OCI-LY7 (cell line): ENCODE results near the gene ZBTB49.

ENCODE experiments used
- EZH2phosphoT487 ChIP-seq: fragments of 200-600 bp; sonication (generic); IDR thresholded peaks from 2 replicates; pipeline ENCODE4 v1.6.1; 2018; ENCODE audit warnings: low read depth, borderline replicate concordance, mild to moderate bottlenecking, mixed run types, antibody characterized with exemption, low read length, moderate library complexity, mixed read lengths
- TF ChIP-seq, protein P1 (sequence below): fragments of 200-600 bp; sonication (generic); conservative IDR thresholded peaks from 2 replicates; pipeline ENCODE4 v1.5.1; 2014; ENCODE audit warnings: mild to moderate bottlenecking, antibody characterized with exemption, low read length, moderate library complexity, mixed read lengths

DNA sequence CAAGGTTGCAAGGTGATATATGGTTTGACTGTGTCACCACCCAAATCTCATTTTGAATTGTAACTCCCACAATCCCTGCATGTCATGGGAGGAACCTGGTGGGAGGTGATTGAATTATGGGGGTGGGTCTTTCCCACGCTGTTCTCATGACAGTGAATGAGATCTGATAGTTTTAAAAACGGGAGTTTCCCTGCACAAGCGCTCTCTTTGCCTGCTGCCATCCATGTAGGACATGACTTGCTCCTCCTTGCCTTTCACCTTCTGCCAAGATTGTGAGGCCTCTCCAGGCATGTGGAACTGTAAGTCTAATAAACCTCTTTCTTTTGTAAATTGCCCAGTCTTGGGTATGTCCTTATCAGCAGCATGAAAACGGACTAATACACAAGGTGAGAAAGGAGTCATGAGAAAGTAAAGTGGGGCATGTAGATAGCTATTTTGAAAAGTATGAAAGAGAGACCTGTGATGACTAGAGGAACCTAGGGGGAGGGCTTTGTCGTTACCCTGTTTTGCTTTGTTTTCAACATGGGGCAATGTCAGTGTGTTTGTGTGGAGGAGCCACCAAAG is 6.3 kb downstream of the ZBTB49 start:
- TF ChIP-seq EZH2phosphoT487 = no peak
- TF ChIP-seq, protein P1, sequence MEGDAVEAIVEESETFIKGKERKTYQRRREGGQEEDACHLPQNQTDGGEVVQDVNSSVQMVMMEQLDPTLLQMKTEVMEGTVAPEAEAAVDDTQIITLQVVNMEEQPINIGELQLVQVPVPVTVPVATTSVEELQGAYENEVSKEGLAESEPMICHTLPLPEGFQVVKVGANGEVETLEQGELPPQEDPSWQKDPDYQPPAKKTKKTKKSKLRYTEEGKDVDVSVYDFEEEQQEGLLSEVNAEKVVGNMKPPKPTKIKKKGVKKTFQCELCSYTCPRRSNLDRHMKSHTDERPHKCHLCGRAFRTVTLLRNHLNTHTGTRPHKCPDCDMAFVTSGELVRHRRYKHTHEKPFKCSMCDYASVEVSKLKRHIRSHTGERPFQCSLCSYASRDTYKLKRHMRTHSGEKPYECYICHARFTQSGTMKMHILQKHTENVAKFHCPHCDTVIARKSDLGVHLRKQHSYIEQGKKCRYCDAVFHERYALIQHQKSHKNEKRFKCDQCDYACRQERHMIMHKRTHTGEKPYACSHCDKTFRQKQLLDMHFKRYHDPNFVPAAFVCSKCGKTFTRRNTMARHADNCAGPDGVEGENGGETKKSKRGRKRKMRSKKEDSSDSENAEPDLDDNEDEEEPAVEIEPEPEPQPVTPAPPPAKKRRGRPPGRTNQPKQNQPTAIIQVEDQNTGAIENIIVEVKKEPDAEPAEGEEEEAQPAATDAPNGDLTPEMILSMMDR = no peak
